SK-N-MC (cell line): ENCODE results near the gene IL6.

Source experiments
- EZH2 ChIP-seq: fragments of 200-600 bp; sonication (generic); IDR thresholded peaks from one replicate; pipeline ENCODE4 v1.6.1; 2017; ENCODE audit warnings: antibody characterized with exemption
- POLR2AphosphoS5 ChIP-seq: IDR thresholded peaks from 2 replicates; pipeline ENCODE4 v1.6.1; 2012; ENCODE audit warnings: mild to moderate bottlenecking, low read depth, low read length, borderline replicate concordance

DNA sequence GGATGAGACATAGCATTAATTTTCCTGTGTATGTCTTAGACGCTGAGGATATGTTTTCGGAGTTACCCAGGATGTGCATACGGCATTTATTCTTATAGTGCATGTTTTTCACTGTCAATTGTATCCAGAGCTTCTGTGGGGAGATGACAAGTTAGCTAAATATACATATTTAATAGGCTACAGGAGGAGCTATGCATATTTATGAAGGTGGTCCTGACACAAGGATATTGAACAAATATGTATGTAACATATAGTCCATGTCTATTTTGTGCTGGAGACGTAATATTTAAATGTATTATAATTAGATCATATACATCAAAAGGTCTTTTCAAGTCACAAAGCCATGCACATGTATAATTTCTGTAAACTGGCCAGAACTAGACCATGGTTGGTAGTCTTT is 16.0 kb downstream of the IL6 start:
- no peak for TF ChIP-seq POLR2AphosphoS5
- TF ChIP-seq EZH2 = no peak
